GM18867 (cell line): ENCODE results near the gene ITGB3.

ENCODE experiments used
- ATAC-seq: cut with Tn5 transposase; IDR thresholded peaks from one replicate; pipeline ENCODE4 v1.9.1; 2021; ENCODE audit warnings: mild to moderate bottlenecking, moderate library complexity; ENCODE audit not compliant: unreplicated experiment

ITGB3 gene

GRCh38 chr17:47274319-47275069, 20.9 kb downstream of the ITGB3 start:
- no peak for ATAC-seq

- ATAC-seq, result no peak
Measured at GRCh38 chr17:47275245-47275984, 21.8 kb downstream of the ITGB3 start.

GRCh38 chr17:47276444-47276843, 22.8 kb downstream of the ITGB3 start:
- no peak for ATAC-seq

- ATAC-seq, result no peak
Measured at GRCh38 chr17:47276868-47277267, 23.2 kb downstream of the ITGB3 start.

- no peak for ATAC-seq
Measured at GRCh38 chr17:47277921-47278320, 24.3 kb downstream of the ITGB3 start.

GRCh38 chr17:47278561-47278960, 24.9 kb downstream of the ITGB3 start:
- no peak for ATAC-seq

- ATAC-seq, result peak; percentile 58
Measured at GRCh38 chr17:47279062-47279801, 25.6 kb downstream of the ITGB3 start.

- no peak for ATAC-seq
Measured at GRCh38 chr17:47280072-47280811, 26.6 kb downstream of the ITGB3 start.

GRCh38 chr17:47281216-47281615, 27.6 kb downstream of the ITGB3 start:
- no peak for ATAC-seq

- no peak for ATAC-seq
Measured at GRCh38 chr17:47285003-47285402, 31.4 kb downstream of the ITGB3 start.

- peak; percentile 59 for ATAC-seq
Measured at GRCh38 chr17:47286198-47286914, 32.7 kb downstream of the ITGB3 start.

- peak; percentile 42 for ATAC-seq
Measured at GRCh38 chr17:47287068-47287467, 33.4 kb downstream of the ITGB3 start.

GRCh38 chr17:47287639-47288038, 34.0 kb downstream of the ITGB3 start:
- ATAC-seq, result no peak

GRCh38 chr17:47288531-47289116, 35.0 kb downstream of the ITGB3 start:
- ATAC-seq, result no peak

- ATAC-seq, result no peak
Measured at GRCh38 chr17:47289302-47289701, 35.7 kb downstream of the ITGB3 start.

GRCh38 chr17:47290870-47291241, 37.2 kb downstream of the ITGB3 start:
- ATAC-seq, result no peak

GRCh38 chr17:47291242-47291873, 37.7 kb downstream of the ITGB3 start:
- no peak for ATAC-seq

GRCh38 chr17:47292206-47292605, 38.6 kb downstream of the ITGB3 start:
- no peak for ATAC-seq

- no peak for ATAC-seq
Measured at GRCh38 chr17:47295037-47295873, 41.6 kb downstream of the ITGB3 start.
